Stomach (tissue), 9 donors: Measurements from ENCODE around the gene IQGAP2. TPM values are rescaled to one million over a fixed set of nuclear protein-coding genes. Genes with fewer than 3 reads are reported as not detected.
A peak's percentile ranks its signal among the peaks of the same experiment; 100 is the strongest.

Experiments used
- DNase-seq, 2 donors: peaks; one replicate each; pipeline versions ENCODE4 v3.0.0 to v3.0.0-alpha.2; 2013 to 2019
- H3K27ac ChIP-seq, 5 donors: fragments of 200-600 bp in 4 of 5; sonication (generic) in 4 of 5; one replicate each; pipeline ENCODE4 v1.5.1; 2013 to 2019; ENCODE audit warnings: mild to moderate bottlenecking in 1 of 5, moderate library complexity in 1 of 5
- H3K27me3 ChIP-seq, 3 donors: fragments of 200-600 bp; sonication (generic); one replicate each; pipeline ENCODE4 v1.5.1; 2017 to 2019; ENCODE audit warnings: mixed run types in 1 of 3
- H3K36me3 ChIP-seq, 4 donors: fragments of 200-600 bp; sonication (generic); 1 replicate in 3 of 4; 2 replicates in 1 of 4; pipeline ENCODE4 v1.5.1; 2016 to 2019
- H3K4me1 ChIP-seq, 4 donors: fragments of 200-600 bp; sonication (generic); one replicate each; pipeline ENCODE4 v1.5.1; 2016 to 2019
- H3K4me3 ChIP-seq, 4 donors: fragments of 200-600 bp; sonication (generic) in 3 of 4; one replicate each; pipeline ENCODE4 v1.5.1; 2016 to 2019; ENCODE audit warnings: mild to moderate bottlenecking in 1 of 4
- H3K9me3 ChIP-seq, 4 donors: fragments of 200-600 bp; sonication (generic); one replicate each; pipeline ENCODE4 v1.5.1; 2016 to 2019
- CTCF ChIP-seq, 7 experiments: fragments of 450-650 bp in 4 of 7; fragments of 200-600 bp in 3 of 7; sonication (generic) in 3 of 7; IDR thresholded peaks; one replicate each; pipeline ENCODE4 v1.5.1; 2016 to 2019; ENCODE audit warnings: antibody characterized with exemption in 7 of 7, control low read depth in 2 of 7, mild to moderate bottlenecking in 1 of 7
- EP300 ChIP-seq: sonication (generic); formaldehyde crosslinking; IDR thresholded peaks from one replicate; pipeline ENCODE4 v1.6.1; 2017; ENCODE audit warnings: antibody characterized with exemption
- POLR2A ChIP-seq, 4 donors: fragments of 450-650 bp; IDR thresholded peaks; one replicate each; pipeline ENCODE4 v1.6.1; 2016; ENCODE audit warnings: antibody characterized with exemption in 4 of 4, control low read depth in 2 of 4, mild to moderate bottlenecking in 1 of 4, moderate library complexity in 1 of 4
- POLR2AphosphoS5 ChIP-seq, 3 donors: sonication (generic); formaldehyde crosslinking; IDR thresholded peaks; one replicate each; pipeline ENCODE4 v1.6.1; 2016; ENCODE audit warnings: antibody characterized with exemption in 3 of 3
- WGBS, 5 donors: extraction: QIAGEN DNeasy Blood & Tissue Kit in 3 of 5; methylation state at CpG; one replicate each; pipeline versions ENCODE4 v1.1.5 to v1.1.7; 2013 to 2018; 5-methylcytosine and 5-hydroxymethylcytosine counted together
- intact Hi-C: fragments of 100-400 bp; cut with DNase I; formaldehyde crosslinking; loops from one replicate; pipeline ENCODE4 v1.15.1; 2023; ENCODE audit warnings: low total_unique reads
- polyA plus RNA-seq, 3 donors: library from polyadenylated mRNA; stranded (reverse); fragments of 200-250 nt; gene quantifications; one replicate each; pipeline ENCODE4 v1.2.3, GENCODE V29; 2013
- total RNA-seq, 5 donors: library from RNA; depleted of rRNA; stranded (reverse); fragments of >200 nt; gene quantifications; one replicate each; pipeline versions ENCODE4 v1.1.0 to v1.2.3, GENCODE V29; 2014 to 2016
- donor health status: healthy with polysubstance abuse.
- donor health status: Bipolar disorder and iron deficiency.
- donor health status: healthy.

IQGAP2 gene
- total and polyA plus RNA-seq, 8 donors, result 11.5 to 122 (median 42.1) TPM

GRCh38 chr5:76457674-76458485 lies 54.8 kb downstream of the IQGAP2 start:
- no peaks in the 10 kb centered on the region for H3K27me3 ChIP-seq
- H3K4me3 ChIP-seq, result no peak overlapping the region
- H3K9me3 ChIP-seq, result no peaks in the 10 kb centered on the region
- intact Hi-C loops, result no loop called here
- 35 to 53% (median 48%) methylated on average over 4 of the region's 4 CpGs for WGBS, 5 donors
- peak in 1 of 2 donors; percentile 65 for DNase-seq
- TF ChIP-seq EP300 (no peak), POLR2AphosphoS5 (IDR thresholded peaks at IDR 0.05) (peak in 1 of 3 donors; percentile 56), CTCF (IDR thresholded peaks at IDR 0.05) (no peak), POLR2A (IDR thresholded peaks at IDR 0.05) (no peak)
- peak overlapping the region; percentile 63 to 76 (median 70) for H3K27ac ChIP-seq
- H3K36me3 ChIP-seq, result peaks cover 0 to 6% (median 0%) of the 10 kb centered on the region in 4 donors
- H3K4me1 ChIP-seq, result peaks cover 12 to 66% (median 31%) of the 10 kb centered on the region in 4 donors

- WGBS, 5 donors, result 23 to 63% (median 37%) methylated on average over 1 of the region's 1 CpG
- H3K4me3 ChIP-seq, result no peak overlapping the region
- H3K27ac ChIP-seq, result peak overlapping the region; percentile 63 to 76 (median 70)
- intact Hi-C loops, result no loop called here
- no peaks in the 10 kb centered on the region for H3K27me3 ChIP-seq
- peaks cover 12 to 66% (median 31%) of the 10 kb centered on the region in 4 donors for H3K4me1 ChIP-seq
- peaks cover 0 to 6% (median 0%) of the 10 kb centered on the region in 4 donors for H3K36me3 ChIP-seq
- TF ChIP-seq CTCF (IDR thresholded peaks at IDR 0.05), result no peak
- TF ChIP-seq POLR2AphosphoS5 (IDR thresholded peaks at IDR 0.05), result no peak
- no peak for TF ChIP-seq EP300
- TF ChIP-seq POLR2A (IDR thresholded peaks at IDR 0.05), result no peak
- no peak for DNase-seq
- H3K9me3 ChIP-seq, result no peaks in the 10 kb centered on the region
These were observed 55.4 kb downstream of the IQGAP2 start for GRCh38 chr5:76458486-76458830.

- WGBS, 5 donors, result 60 to 80% (median 68%) methylated on average over 3 of the region's 3 CpGs
- no peak overlapping the region for H3K4me3 ChIP-seq
These were observed 57.0 kb downstream of the IQGAP2 start for GRCh38 chr5:76460104-76460503.

More at GRCh38 chr5:76460104-76460503, 57.0 kb downstream of the IQGAP2 start:
- H3K27me3 ChIP-seq, result no peaks in the 10 kb centered on the region
- H3K9me3 ChIP-seq, result no peaks in the 10 kb centered on the region
- peak overlapping the region in 3 of 5 donors; percentile 49 to 76 (median 69) for H3K27ac ChIP-seq
- H3K4me1 ChIP-seq, result peaks cover 12 to 66% (median 31%) of the 10 kb centered on the region in 4 donors
- peaks cover 0 to 6% (median 0%) of the 10 kb centered on the region in 4 donors for H3K36me3 ChIP-seq
- intact Hi-C loops, result no loop called here
- DNase-seq, result no peak
- TF ChIP-seq EP300, result no peak
- no peak for TF ChIP-seq CTCF (IDR thresholded peaks at IDR 0.05)
- no peak for TF ChIP-seq POLR2A (IDR thresholded peaks at IDR 0.05)
- TF ChIP-seq POLR2AphosphoS5 (IDR thresholded peaks at IDR 0.05), result no peak
